IMR-90 (cell line): ENCODE results near the gene MYH16. TPM values are rescaled to one million over a fixed set of nuclear protein-coding genes. Genes with fewer than 3 reads are reported as not detected.

ENCODE experiments used
- ATAC-seq: fragments of 200-7000 bp; cut with Tn5 transposase; 2 replicates; pipeline ENCODE4 v1.9.1; 2020; ENCODE audit warnings: low read depth, mild to moderate bottlenecking, moderate library complexity
- BruUV-seq: library from RNA; stranded (reverse); fragments of 400-500 nt; replicated peaks from 2 replicates; lab custom pipeline; 2021; lab: Mats Ljungman, UMichigan
- CTCF ChIA-PET: fragments of 300-600 bp; formaldehyde crosslinking; extraction: SDS; loops from one replicate; lab custom pipeline; 2021; ENCODE audit warnings: antibody characterized with exemption; lab: Yijun Ruan, JAX
- POLR2A ChIA-PET: fragments of 300-600 bp; sonication (Branson Sonifier 250); formaldehyde crosslinking; loops from one replicate; lab custom pipeline; 2022; ENCODE audit warnings: antibody characterized with exemption; ENCODE audit not compliant: unreplicated experiment; lab: Charles Lee
- DNase-seq: peaks from one replicate; pipeline ENCODE4 v3.0.0; 2013
- H2AFZ ChIP-seq: replicated peaks from 2 replicates; pipeline ENCODE3; 2013; ENCODE audit warnings: low read length, mild to moderate bottlenecking; ENCODE audit not compliant: poor library complexity
- H2AK5ac ChIP-seq: 2 replicates; pipeline ENCODE4 v1.6.1; 2013; ENCODE audit warnings: low read depth, low read length, inconsistent platforms
- H2AK9ac ChIP-seq: replicated peaks from 2 replicates; pipeline ENCODE3; 2013; ENCODE audit warnings: mild to moderate bottlenecking, low read depth, low read length, moderate library complexity; ENCODE audit not compliant: poor library complexity
- H2BK120ac ChIP-seq: 2 replicates; pipeline ENCODE4 v1.6.1; 2013; ENCODE audit warnings: low read depth, low read length, inconsistent platforms
- H2BK15ac ChIP-seq: 3 replicates; pipeline ENCODE4 v1.6.1; 2013; ENCODE audit warnings: low read depth, low read length, inconsistent platforms
- H2BK20ac ChIP-seq: 2 replicates; pipeline ENCODE4 v1.6.1; 2013; ENCODE audit warnings: low read depth, mild to moderate bottlenecking, inconsistent platforms, low read length, moderate library complexity
- H2BK5ac ChIP-seq: 2 replicates; pipeline ENCODE4 v1.6.1; 2013; ENCODE audit warnings: mild to moderate bottlenecking, low read depth, low read length, inconsistent platforms; ENCODE audit not compliant: poor library complexity, severe bottlenecking
- H3K14ac ChIP-seq: replicated peaks from 2 replicates; pipeline ENCODE4 v1.6.1; 2013; ENCODE audit warnings: low read depth, low read length, inconsistent platforms
- H3K18ac ChIP-seq: 2 replicates; pipeline ENCODE4 v1.6.1; 2013; ENCODE audit warnings: low read depth, low read length, control low read depth
- H3K23ac ChIP-seq: 2 replicates; pipeline ENCODE4 v1.6.1; 2013; ENCODE audit warnings: low read depth, low read length, inconsistent platforms
- H3K27ac ChIP-seq: 2 replicates; pipeline ENCODE4 v1.5.1; 2013; ENCODE audit warnings: mild to moderate bottlenecking, control low read depth, low read length; ENCODE audit not compliant: insufficient read depth
- H3K27me3 ChIP-seq: 2 replicates; pipeline ENCODE4 v1.6.1; 2013; ENCODE audit warnings: low read length; ENCODE audit not compliant: control insufficient read depth, insufficient read depth
- H3K36me3 ChIP-seq: 2 replicates; pipeline ENCODE4 v1.6.1; 2013; ENCODE audit warnings: low read length, mixed read lengths; ENCODE audit not compliant: control insufficient read depth, insufficient read depth
- H3K4ac ChIP-seq: 2 replicates; pipeline ENCODE4 v1.6.1; 2013; ENCODE audit warnings: low read depth, low read length, inconsistent platforms
- H3K4me1 ChIP-seq: 2 replicates; pipeline ENCODE4 v1.6.1; 2013; ENCODE audit warnings: low read length, mixed read lengths; ENCODE audit not compliant: control insufficient read depth, insufficient read depth
- H3K4me2 ChIP-seq: 2 replicates; pipeline ENCODE4 v1.6.1; 2013; ENCODE audit warnings: low read depth, mild to moderate bottlenecking, control low read depth, low read length, moderate library complexity
- H3K4me3 ChIP-seq: 2 replicates; pipeline ENCODE4 v1.5.1; 2013; ENCODE audit warnings: low read depth, mild to moderate bottlenecking, control low read depth, low read length, moderate library complexity; ENCODE audit not compliant: insufficient read depth
- H3K56ac ChIP-seq: 2 replicates; pipeline ENCODE4 v1.6.1; 2013; ENCODE audit warnings: low read length, inconsistent platforms; ENCODE audit not compliant: insufficient read depth; ENCODE audit errors: extremely low read depth
- H3K79me1 ChIP-seq, 2 experiments: 2 replicates each; pipeline ENCODE4 v1.6.1; 2013; ENCODE audit warnings: low read length in 2 of 2, inconsistent platforms in 1 of 2, low read depth in 1 of 2
- H3K9ac ChIP-seq: 2 replicates; pipeline ENCODE4 v1.6.1; 2013; ENCODE audit warnings: low read depth, low read length, control low read depth
- H3K9me1 ChIP-seq: 2 replicates; pipeline ENCODE4 v1.6.1; 2013; ENCODE audit warnings: low read length, inconsistent platforms; ENCODE audit not compliant: insufficient read depth
- H3K9me3 ChIP-seq: 2 replicates; pipeline ENCODE4 v1.6.1; 2013; ENCODE audit warnings: low read length; ENCODE audit not compliant: control insufficient read depth, insufficient read depth
- H4K20me1 ChIP-seq: 2 replicates; pipeline ENCODE4 v1.6.1; 2013; ENCODE audit warnings: low read length, inconsistent platforms; ENCODE audit not compliant: insufficient read depth
- H4K5ac ChIP-seq: 2 replicates; pipeline ENCODE4 v1.6.1; 2013; ENCODE audit warnings: mild to moderate bottlenecking, low read depth, low read length, control low read depth
- H4K8ac ChIP-seq, 2 experiments: 2 replicates each; pipeline ENCODE4 v1.6.1; 2013; ENCODE audit warnings: low read depth in 2 of 2, low read length in 2 of 2, control low read depth in 1 of 2, inconsistent platforms in 1 of 2
- H4K91ac ChIP-seq: 2 replicates; pipeline ENCODE4 v1.6.1; 2013; ENCODE audit warnings: low read depth, low read length, inconsistent platforms; ENCODE audit not compliant: insufficient read depth
- CHD1 ChIP-seq: IDR thresholded peaks from 2 replicates; pipeline ENCODE4 v1.6.1; 2012; ENCODE audit warnings: low read depth, low read length, improper control_type of control experiment
- CTCF ChIP-seq: conservative IDR thresholded peaks from 2 replicates; pipeline ENCODE4 v1.5.1; 2012; ENCODE audit warnings: mild to moderate bottlenecking, low read depth, low read length, improper control_type of control experiment
- RAD21 ChIP-seq: IDR thresholded peaks from 2 replicates; pipeline ENCODE4 v1.6.1; 2012; ENCODE audit warnings: low read length, improper control_type of control experiment
- SMC3 ChIP-seq: fragments of 150-350 bp; IDR thresholded peaks from 2 replicates; pipeline ENCODE4 v1.6.1; 2016; ENCODE audit warnings: low read depth, mild to moderate bottlenecking, antibody characterized with exemption, low read length, moderate library complexity
- WGBS, 2 experiments: methylation state at CpG; one replicate each; pipeline versions ENCODE4 v1.1.5 to v1.1.7; 2013; ENCODE audit warnings: missing lambda C conversion rate in 2 of 2; ENCODE audit not compliant: insufficient read length in 1 of 2; ENCODE audit errors: extremely low coverage in 2 of 2; 5-methylcytosine and 5-hydroxymethylcytosine counted together
- dilution Hi-C: fragments of 300-500 bp; cut with HindIII; formaldehyde crosslinking; loops from one replicate; pipeline ENCODE4 v1.14.3; 2018; ENCODE audit warnings: low sequenced_read_pairs; ENCODE audit not compliant: unreplicated experiment
- in situ Hi-C: fragments of 300-500 bp; cut with MboI; formaldehyde crosslinking; loops from 3 replicates; pipeline ENCODE4 v1.14.3; 2019; ENCODE audit warnings: low sequenced_read_pairs, inconsistent platforms, mixed read lengths
- intact Hi-C: fragments of 100-400 bp; cut with micrococcal nuclease; formaldehyde crosslinking; loops from 2 replicates; pipeline ENCODE4 v1.10.0; 2022
- polyA plus RNA-seq, 3 experiments: library from polyadenylated mRNA; depleted of rRNA; stranded (reverse); fragments of >200 nt; gene quantifications; 2 replicates each; pipeline ENCODE4 v1.2.3, GENCODE V29; 2012; ENCODE audit warnings: low replicate concordance in 1 of 3
- total RNA-seq: library from RNA; depleted of rRNA; stranded (reverse); fragments of >200 nt; gene quantifications from 2 replicates; pipeline ENCODE4 v1.2.3, GENCODE V29; 2012

The MYH16 gene
- total and polyA plus RNA-seq, 2 of the 4 experiments (the other 2 are of a cell fraction), result 0.09 to 0.18 TPM

GRCh38 chr7:99260395-99260794 is 12.2 kb upstream of the MYH16 start:
- H3K36me3 ChIP-seq, result no peaks in the 10 kb centered on the region
- H3K9me1 ChIP-seq, result no peaks in the 10 kb centered on the region
- no peak overlapping the region for H3K56ac ChIP-seq
- WGBS, 2 experiments, result no CpG with 5 or more reads among the region's 1 CpG
- BruUV-seq, result no TSS peak
- TF ChIP-seq CTCF (no peak), RAD21 (no peak), SMC3 (no peak), CHD1 (no peak)
- H4K91ac ChIP-seq, result no peak overlapping the region
- in situ Hi-C loops, result no loop called here
- H3K4me1 ChIP-seq, result no peaks in the 10 kb centered on the region
- DNase-seq, result no peak
- no peaks in the 10 kb centered on the region; the same call in 1 of the 2 replicates for H3K9me3 ChIP-seq
- no peaks in the 10 kb centered on the region for H4K20me1 ChIP-seq
- no peak overlapping the region for H2BK20ac ChIP-seq
- no peak overlapping the region for H2AK5ac ChIP-seq
- ChIA-PET CTCF (no interaction called here), POLR2A (no interaction called here)
- no peak overlapping the region for H4K8ac ChIP-seq
- H2BK5ac ChIP-seq, result no peak overlapping the region
- no peak overlapping the region for H3K23ac ChIP-seq
- H2BK15ac ChIP-seq, result no peak overlapping the region
- no peaks in the 10 kb centered on the region for H3K79me1 ChIP-seq
- H2AK9ac ChIP-seq, result no peak overlapping the region
- no peak overlapping the region for H3K9ac ChIP-seq
- intact Hi-C loops, result no loop called here
- H3K4me2 ChIP-seq, result no peak overlapping the region
- H3K27ac ChIP-seq, result no peak overlapping the region
- H2BK120ac ChIP-seq, result no peak overlapping the region
- H3K27me3 ChIP-seq, result peaks cover 17% of the 10 kb centered on the region
- no peak overlapping the region for H3K14ac ChIP-seq
- H4K5ac ChIP-seq, result no peak overlapping the region
- no peak for ATAC-seq
- dilution Hi-C loops, result no loop called here
- H3K4me3 ChIP-seq, result no peak overlapping the region
- H3K4ac ChIP-seq, result no peak overlapping the region
- H3K18ac ChIP-seq, result no peak overlapping the region
- no peak overlapping the region for H2AFZ ChIP-seq
